Activated CD4-positive, alpha-beta T cell treated with anti-CD3 and anti-CD28 coated beads, Interleukin-10, Interleukin-2, amounts not matched to agents 100 ng/mL and 50 ng/mL, durations not matched to agents 16 hours and 8 hours (primary cell): Measurements from ENCODE around the gene PALS1.

Experiments
- DNase-seq: peaks from one replicate; pipeline ENCODE4 v3.0.0-alpha.2; 2020

PALS1 gene

DNA sequence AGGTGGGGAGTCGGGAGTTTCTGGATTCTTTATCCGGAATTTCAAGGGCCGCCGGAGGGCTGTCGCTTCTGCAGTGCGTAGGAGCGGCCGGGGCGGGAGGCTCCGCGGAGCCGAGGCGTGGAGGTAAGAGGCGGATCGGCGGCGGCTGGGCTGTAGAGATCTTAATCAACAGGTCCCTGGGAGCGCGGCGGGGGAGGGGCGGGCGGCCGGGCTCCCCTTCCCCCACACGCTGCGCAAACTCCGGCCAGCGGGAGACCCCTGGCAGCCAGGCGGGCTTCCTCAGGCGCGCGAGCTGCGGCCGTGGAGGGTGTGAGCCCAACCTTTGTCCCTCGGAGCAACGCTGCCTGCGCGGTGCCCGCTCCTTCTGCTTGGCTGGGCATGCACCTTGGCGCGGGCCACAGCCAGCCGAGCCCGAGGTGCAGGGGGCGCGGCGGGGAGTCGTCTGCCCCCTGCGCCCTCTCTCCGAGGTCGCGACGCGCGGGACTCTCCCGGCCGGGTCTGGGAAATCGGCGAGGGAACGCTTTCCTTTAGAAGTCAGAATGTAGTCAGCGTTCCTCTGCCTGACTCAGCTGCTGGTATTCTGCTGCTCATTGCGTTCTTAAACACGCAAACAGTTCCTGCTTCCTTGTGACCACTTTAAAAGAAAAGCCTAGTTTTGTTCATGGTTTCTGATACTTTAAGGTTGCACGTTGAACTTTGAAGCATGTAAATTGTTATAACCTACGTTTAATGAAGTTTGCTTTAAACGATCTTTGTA lies at the start of gene PALS1:
Gene PALS1, plus strand, starts transcription at position 25 of the 757 bp plus-strand sequence. CDS start 37,736 bp downstream, outside the sequence.
- DNase-seq, result peak; percentile 50

- DNase-seq, result no peak
Observed at GRCh38 chr14:67191768-67192290, 49.4 kb upstream of the PALS1 start.

GRCh38 chr14:67192366-67192765 lies 48.9 kb upstream of the PALS1 start:
- no peak for DNase-seq

DNA sequence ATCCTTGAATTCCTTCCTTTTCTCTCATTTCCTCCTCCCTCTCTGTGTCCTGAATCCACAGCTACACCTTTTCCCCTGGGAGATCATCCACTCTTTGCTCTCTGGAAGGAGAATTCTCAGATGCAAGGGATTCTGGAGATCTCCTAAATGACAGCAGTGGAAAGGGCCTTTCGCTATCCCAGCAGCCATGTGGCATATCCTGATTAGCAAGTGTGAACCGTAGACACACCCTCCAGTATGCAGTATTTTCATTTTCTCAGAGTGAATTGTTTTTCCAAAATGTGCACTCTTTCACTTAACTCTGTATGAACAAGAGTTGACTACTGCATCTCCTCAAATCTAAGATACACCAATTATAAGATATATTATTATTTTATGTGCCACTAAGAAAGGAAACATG lies 46.0 kb upstream of the PALS1 start:
- no peak for DNase-seq

- DNase-seq, result no peak
Observed at GRCh38 chr14:67199016-67199415, 42.2 kb upstream of the PALS1 start.

GRCh38 chr14:67207810-67208209 lies 33.4 kb upstream of the PALS1 start:
- DNase-seq, result no peak

- no peak for DNase-seq
Observed at GRCh38 chr14:67218126-67218525, 23.1 kb upstream of the PALS1 start.

- no peak for DNase-seq
Observed at GRCh38 chr14:67221248-67221981, 19.8 kb upstream of the PALS1 start.

GRCh38 chr14:67221982-67222328 lies 19.3 kb upstream of the PALS1 start:
- no peak for DNase-seq

- DNase-seq, result no peak
Observed at GRCh38 chr14:67225523-67225922, 15.7 kb upstream of the PALS1 start.

DNA sequence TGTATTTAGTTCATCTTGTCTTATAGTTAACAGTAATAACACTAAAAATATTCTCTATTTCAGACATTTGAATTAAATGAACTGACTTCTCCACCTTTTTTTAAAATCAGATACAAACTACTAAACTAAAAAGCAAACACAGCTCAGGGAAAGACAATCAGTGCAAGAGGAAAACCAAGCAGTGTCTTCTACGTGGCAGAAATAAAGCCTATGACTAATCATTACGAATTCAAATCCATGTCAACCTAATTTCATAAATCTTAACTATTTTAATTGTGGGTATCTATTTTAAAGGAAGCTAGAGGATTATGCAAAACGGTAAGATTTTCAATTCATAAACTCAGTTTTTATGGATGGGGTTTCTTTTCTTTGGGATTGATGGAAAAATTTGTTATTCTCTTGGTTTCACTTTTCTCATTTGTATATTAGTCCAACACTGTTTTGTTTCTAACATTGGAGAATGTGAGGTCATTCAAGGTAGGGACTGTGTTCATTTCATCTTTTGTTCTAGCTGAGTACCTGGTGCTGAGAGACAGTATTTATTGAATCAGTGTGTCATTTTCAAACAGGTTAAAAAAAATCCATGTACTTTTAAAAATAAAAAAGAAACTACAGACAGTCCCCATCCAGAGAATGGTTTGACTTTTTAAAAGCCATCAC lies 12.8 kb upstream of the PALS1 start:
- no peak for DNase-seq

DNA sequence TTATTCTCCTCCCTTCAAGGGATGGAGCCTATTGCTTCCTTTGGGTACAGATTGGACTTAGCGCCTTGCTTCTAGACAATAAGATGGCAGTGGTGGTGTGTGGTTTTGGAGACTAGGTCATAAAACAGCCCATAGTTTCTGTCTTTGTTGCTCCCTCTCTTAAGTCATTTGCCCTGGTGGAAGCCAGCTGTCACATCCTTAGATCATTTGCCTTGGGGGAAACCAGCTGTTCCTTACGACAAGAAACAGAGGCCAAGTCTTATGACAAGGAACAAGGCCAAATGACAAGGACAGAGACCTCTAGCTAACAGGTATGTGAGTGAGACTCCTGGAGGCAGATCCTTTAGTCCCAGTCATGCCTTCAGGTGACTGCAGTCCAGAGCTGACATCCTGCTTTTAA lies 9.2 kb upstream of the PALS1 start:
- no peak for DNase-seq

DNA sequence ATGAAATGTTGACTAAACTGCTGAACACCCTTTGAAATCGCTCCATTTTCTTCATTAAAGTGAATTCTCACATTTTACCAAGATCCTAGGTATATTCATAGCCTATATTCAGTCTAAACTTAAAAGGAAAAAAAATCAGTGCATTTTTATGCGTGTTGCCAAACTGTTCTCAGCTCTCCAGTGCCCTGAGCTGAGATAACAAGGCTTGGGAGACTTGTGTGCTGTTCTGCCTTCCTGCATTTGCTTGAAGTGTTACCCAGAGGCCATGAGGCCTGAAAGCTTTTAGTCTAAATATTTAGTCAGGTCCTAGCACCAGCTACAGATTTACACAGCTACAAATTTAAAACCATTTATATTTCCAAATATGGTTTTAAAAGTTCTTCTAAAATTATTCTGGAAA lies 8.6 kb upstream of the PALS1 start:
- no peak for DNase-seq

GRCh38 chr14:67237591-67237990 lies 3.6 kb upstream of the PALS1 start:
- DNase-seq, result no peak

DNA sequence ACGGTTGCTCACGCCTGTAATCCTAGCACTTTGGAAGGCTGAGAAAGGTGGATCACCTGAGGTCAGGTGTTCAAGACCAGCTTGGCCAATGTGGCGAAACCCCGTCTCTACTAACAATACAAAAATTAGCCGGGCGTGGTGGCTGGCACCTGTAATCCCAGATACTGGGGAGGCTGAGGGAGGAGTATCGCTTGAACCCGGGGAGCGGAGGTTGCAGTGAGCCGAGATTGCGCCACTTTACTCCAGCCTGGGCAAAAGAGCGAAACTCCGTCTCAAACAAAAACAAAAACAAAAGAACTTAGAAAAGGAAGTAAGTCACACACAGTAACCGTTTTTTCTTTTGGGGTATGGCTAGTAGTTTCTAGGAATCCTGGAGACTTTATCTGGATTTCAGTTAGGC lies 1.7 kb upstream of the PALS1 start:
- no peak for DNase-seq

- peak; percentile 39 for DNase-seq
Observed at GRCh38 chr14:67240168-67240932, 885 bp upstream of the PALS1 start.

GRCh38 chr14:67240978-67241410 lies 241 bp upstream of the PALS1 start:
- DNase-seq, result peak; percentile 98

GRCh38 chr14:67242168-67242420 lies 859 bp downstream of the PALS1 start:
- DNase-seq, result no peak

DNA sequence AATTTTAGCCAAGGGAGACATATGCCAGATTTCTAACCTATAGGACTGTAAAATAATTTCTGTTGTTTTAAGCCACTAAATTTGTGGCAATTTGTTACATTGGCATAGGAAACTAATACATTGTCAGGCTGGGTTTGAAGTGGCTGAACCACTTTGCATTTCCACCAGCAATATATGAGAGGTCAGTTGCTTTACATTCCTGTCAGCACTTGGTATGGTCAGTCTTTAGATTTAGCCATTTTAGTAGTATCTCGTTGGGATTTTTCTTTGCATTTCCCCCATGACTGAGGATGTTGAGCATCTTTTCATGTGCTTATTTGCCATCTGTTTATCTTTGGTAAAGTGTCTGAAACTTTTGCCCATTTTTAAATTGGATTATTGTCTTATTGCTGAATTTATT lies 3.9 kb downstream of the PALS1 start:
- DNase-seq, result no peak

- DNase-seq, result no peak
Observed at GRCh38 chr14:67251573-67252226, 10.5 kb downstream of the PALS1 start.

DNA sequence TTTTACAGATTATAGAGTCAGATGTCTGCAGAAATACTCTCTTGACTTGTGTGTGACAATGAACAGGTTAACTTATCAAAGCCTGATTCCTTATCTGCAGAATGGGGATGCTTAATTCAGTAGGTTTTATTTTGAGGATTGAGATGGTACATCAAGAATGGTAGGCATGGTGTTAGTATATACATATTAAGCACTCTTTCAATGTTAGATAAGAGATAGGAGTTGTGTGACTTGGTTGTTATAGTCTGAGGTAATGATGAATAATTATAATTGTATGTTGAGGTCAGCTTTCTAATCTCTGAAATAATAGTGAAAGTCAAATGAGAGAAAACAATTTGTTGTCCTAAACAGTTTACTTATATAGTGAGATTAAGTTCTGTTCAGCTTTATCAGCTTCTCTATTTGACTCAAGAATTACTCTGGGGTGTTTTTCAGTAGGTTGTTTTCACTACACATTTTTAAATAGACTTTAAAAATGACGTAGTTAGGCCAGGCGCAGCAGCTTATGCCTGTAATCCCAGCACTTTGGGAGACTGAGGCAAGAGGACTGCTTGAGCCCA lies 11.9 kb downstream of the PALS1 start:
- DNase-seq, result peak; percentile 19

GRCh38 chr14:67257906-67258305 lies 16.7 kb downstream of the PALS1 start:
- DNase-seq, result no peak
